ENCODE data around the gene RBFOX2. TPM values are rescaled to one million over a fixed set of nuclear protein-coding genes. Genes with fewer than 3 reads are reported as not detected.
A peak's percentile ranks its signal among the peaks of the same experiment; 100 is the strongest.

The RBFOX2 gene
- total and polyA plus RNA-seq, 2 experiments from 2014 or later: 88.8 to 131 TPM

DNA sequence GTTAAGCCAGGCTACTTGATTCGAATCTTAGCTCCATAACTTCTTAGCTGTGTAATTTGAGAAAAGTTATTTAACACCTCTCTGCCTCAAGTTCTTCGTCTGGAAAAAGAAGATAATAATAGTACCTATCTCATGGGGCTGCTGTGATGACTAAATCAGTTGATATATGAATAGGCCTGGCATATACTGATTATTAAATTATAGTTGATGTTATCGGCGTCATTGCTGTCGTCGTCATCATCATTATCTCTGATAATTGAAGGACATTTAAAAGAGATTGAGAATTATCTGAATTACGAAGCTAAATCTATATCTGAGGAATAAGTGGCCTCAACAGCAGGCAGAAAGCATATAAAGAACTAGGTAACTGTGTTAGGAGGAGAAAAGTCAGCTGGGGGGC is 165.9 kb downstream of the RBFOX2 start (continued):
- TF ChIP-seq CTCF (conservative IDR thresholded peaks at IDR 0.05; ENCODE audit: low read depth in 2 of 2) (no peak), POLR2AphosphoS5 (IDR thresholded peaks at IDR 0.05; ENCODE audit: low read depth) (no peak)

- peaks cover 15% of the 10 kb centered on the region for H4K20me1 ChIP-seq (replicated peaks; ENCODE audit: insufficient read depth)
These were observed 167.2 kb downstream of the RBFOX2 start for GRCh38 chr22:35861451-35861850.

DNA sequence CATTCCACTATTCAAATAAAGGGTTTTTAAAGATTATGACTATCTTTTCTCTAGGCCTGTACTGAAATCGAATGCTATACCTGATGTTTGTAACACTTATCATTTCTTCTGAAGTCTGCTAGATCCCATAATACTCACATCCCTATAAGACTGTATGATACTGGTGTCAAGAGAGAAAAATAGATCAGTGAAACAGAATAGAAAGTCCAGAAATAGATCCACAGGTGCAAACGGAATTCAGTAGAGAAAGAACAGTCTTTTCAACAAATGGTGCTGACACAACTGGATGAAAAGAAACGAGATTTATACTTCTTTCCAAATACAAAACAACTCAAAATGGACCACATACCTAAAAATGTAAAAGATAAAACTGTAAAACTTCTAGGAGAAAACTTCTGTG is 167.8 kb downstream of the RBFOX2 start:
- no peak for ATAC-seq
- Mint-ChIP-seq H3K36me3 (ENCODE audit: low read depth) (no peaks in the 10 kb centered on the region), H3K4me1 (peaks cover 63% of the 10 kb centered on the region), H3K4me3 (no peak overlapping the region), H3K27me3 (ENCODE audit: insufficient read depth, low read depth, poor library complexity) (peaks cover 1% of the 10 kb centered on the region), H3K9me3 (no peaks in the 10 kb centered on the region), H3K27ac (no peak overlapping the region)
- H3K4me3 ChIP-seq: no peak overlapping the region
- DNase-seq (ENCODE audit: low spot score): no peak
- H3K4me1 ChIP-seq (ENCODE audit: insufficient read depth): peaks cover 40% of the 10 kb centered on the region
- no peak overlapping the region for H2AFZ ChIP-seq
- no peaks in the 10 kb centered on the region for H3K36me3 ChIP-seq (ENCODE audit: insufficient read depth)
- H3F3A ChIP-seq (replicated peaks; ENCODE audit: low read depth): no peaks in the 10 kb centered on the region
- no peak overlapping the region for H3K27ac ChIP-seq (ENCODE audit: low read depth)
- H4K20me1 ChIP-seq (replicated peaks; ENCODE audit: insufficient read depth): peaks cover 15% of the 10 kb centered on the region
- peaks cover 86% of the 10 kb centered on the region for H3K79me2 ChIP-seq (replicated peaks; ENCODE audit: insufficient read depth)
- no peaks in the 10 kb centered on the region for H3K9me2 ChIP-seq (ENCODE audit: insufficient read depth)
- no peak overlapping the region for H3K4me2 ChIP-seq
- H3K27me3 ChIP-seq (ENCODE audit: insufficient read depth): no peaks in the 10 kb centered on the region
- TF ChIP-seq ZNF462 (CRISPR knock-in tag; IDR thresholded peaks at IDR 0.05) (no peak), POLR2AphosphoS5 (IDR thresholded peaks at IDR 0.05; ENCODE audit: low read depth) (no peak), JUNB (IDR thresholded peaks at IDR 0.05; ENCODE audit: unreplicated experiment) (no peak)

More at GRCh38 chr22:35861451-35861850, 167.2 kb downstream of the RBFOX2 start:
- peaks cover 40% of the 10 kb centered on the region for H3K4me1 ChIP-seq (ENCODE audit: insufficient read depth)
- 0 out of 2 replicates have a peak overlapping the region, but pooled peaks have one; percentile 9 for H3K4me2 ChIP-seq
- H3F3A ChIP-seq (replicated peaks; ENCODE audit: low read depth): no peaks in the 10 kb centered on the region
- no peaks in the 10 kb centered on the region for H3K9me2 ChIP-seq (ENCODE audit: insufficient read depth)
- no peak overlapping the region for H3K27ac ChIP-seq (ENCODE audit: low read depth)
- DNase-seq (ENCODE audit: low spot score): no peak
- Mint-ChIP-seq H3K27me3 (ENCODE audit: insufficient read depth, low read depth, poor library complexity) (no peaks in the 10 kb centered on the region), H3K27ac (no peak overlapping the region), H3K4me3 (no peak overlapping the region), H3K36me3 (ENCODE audit: low read depth) (no peaks in the 10 kb centered on the region), H3K4me1 (peaks cover 62% of the 10 kb centered on the region), H3K9me3 (no peaks in the 10 kb centered on the region)
- H2AFZ ChIP-seq: no peak overlapping the region
- H3K36me3 ChIP-seq (ENCODE audit: insufficient read depth): no peaks in the 10 kb centered on the region
- H3K27me3 ChIP-seq (ENCODE audit: insufficient read depth): no peaks in the 10 kb centered on the region
- no peak for ATAC-seq
- peaks cover 86% of the 10 kb centered on the region for H3K79me2 ChIP-seq (replicated peaks; ENCODE audit: insufficient read depth)
- no peak overlapping the region for H3K4me3 ChIP-seq
- no peak for TF ChIP-seq CTCF (conservative IDR thresholded peaks at IDR 0.05; ENCODE audit: low read depth in 2 of 2)
- no peak for TF ChIP-seq NANOG (IDR thresholded peaks at IDR 0.05; ENCODE audit: borderline replicate concordance)
- no peak for TF ChIP-seq ZNF114 (CRISPR knock-in tag; IDR thresholded peaks at IDR 0.05)

Measured in GM23338 (cell line).